Tibial nerve (tissue), 4 donors: ENCODE data around the gene ADAM29.

ENCODE experiments used
- EP300 ChIP-seq, 2 donors: sonication (generic); formaldehyde crosslinking; IDR thresholded peaks; one replicate each; pipeline ENCODE4 v1.6.1; 2017; ENCODE audit warnings: antibody characterized with exemption in 2 of 2, mild to moderate bottlenecking in 1 of 2
- POLR2A ChIP-seq, 2 donors: fragments of 450-650 bp; IDR thresholded peaks; one replicate each; pipeline ENCODE4 v1.6.1; 2017; ENCODE audit warnings: antibody characterized with exemption in 2 of 2, mild to moderate bottlenecking in 2 of 2, moderate library complexity in 2 of 2
- TF ChIP-seq, protein P1 (sequence below), 5 experiments: fragments of 200-600 bp in 3 of 5; fragments of 450-650 bp in 2 of 5; sonication (generic) in 3 of 5; IDR thresholded peaks; one replicate each; pipeline ENCODE4 v1.5.1; 2016 to 2019; ENCODE audit warnings: antibody characterized with exemption in 5 of 5, mild to moderate bottlenecking in 3 of 5, moderate library complexity in 2 of 5

DNA sequence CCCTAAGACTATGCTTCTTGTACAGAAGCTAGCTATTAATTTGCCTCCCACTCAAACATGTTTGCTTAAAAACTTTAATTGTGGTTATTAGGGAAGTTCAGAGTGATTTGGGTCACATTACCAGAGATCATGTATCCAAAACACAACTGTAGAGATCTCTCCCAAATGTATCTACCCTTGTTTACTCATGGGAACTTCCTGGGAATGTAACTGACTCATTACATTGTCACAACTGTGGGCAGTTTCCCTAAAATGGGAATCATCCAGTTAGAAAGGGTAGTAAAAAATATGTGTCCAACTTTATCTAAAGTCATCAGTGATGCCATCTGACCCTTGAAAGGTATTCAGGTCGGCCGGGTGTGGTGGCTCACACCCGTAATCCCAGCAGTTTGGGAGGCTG lies 48.8 kb upstream of the ADAM29 start:
- TF ChIP-seq, protein P1, sequence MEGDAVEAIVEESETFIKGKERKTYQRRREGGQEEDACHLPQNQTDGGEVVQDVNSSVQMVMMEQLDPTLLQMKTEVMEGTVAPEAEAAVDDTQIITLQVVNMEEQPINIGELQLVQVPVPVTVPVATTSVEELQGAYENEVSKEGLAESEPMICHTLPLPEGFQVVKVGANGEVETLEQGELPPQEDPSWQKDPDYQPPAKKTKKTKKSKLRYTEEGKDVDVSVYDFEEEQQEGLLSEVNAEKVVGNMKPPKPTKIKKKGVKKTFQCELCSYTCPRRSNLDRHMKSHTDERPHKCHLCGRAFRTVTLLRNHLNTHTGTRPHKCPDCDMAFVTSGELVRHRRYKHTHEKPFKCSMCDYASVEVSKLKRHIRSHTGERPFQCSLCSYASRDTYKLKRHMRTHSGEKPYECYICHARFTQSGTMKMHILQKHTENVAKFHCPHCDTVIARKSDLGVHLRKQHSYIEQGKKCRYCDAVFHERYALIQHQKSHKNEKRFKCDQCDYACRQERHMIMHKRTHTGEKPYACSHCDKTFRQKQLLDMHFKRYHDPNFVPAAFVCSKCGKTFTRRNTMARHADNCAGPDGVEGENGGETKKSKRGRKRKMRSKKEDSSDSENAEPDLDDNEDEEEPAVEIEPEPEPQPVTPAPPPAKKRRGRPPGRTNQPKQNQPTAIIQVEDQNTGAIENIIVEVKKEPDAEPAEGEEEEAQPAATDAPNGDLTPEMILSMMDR (IDR thresholded peaks at IDR 0.05), result no peak
- TF ChIP-seq POLR2A (IDR thresholded peaks at IDR 0.05), result no peak
- TF ChIP-seq EP300 (IDR thresholded peaks at IDR 0.05), result no peak
